A673 (cell line): ENCODE data around the gene ARMC8. TPM values are rescaled to one million over a fixed set of nuclear protein-coding genes. Genes with fewer than 3 reads are reported as not detected.

Source experiments
- BruUV-seq: library from RNA; stranded (reverse); fragments of 400-500 nt; replicated peaks from 2 replicates; lab custom pipeline; 2021; lab: Mats Ljungman, UMichigan
- CTCF ChIA-PET: fragments of 300-600 bp; sonication (Branson Sonifier 250); formaldehyde crosslinking; loops from one replicate; lab custom pipeline; 2022; ENCODE audit warnings: antibody characterized with exemption; lab: Charles Lee
- POLR2A ChIA-PET: fragments of 300-600 bp; sonication (Branson Sonifier 250); formaldehyde crosslinking; loops from one replicate; lab custom pipeline; 2022; ENCODE audit warnings: antibody characterized with exemption; ENCODE audit not compliant: low non-redundant PET; lab: Charles Lee
- DNase-seq: peaks from one replicate; pipeline ENCODE4 v3.0.0-alpha.2; 2015; ENCODE audit warnings: low spot score
- H3K27ac ChIP-seq: fragments of 200-600 bp; sonication (generic); 2 replicates; pipeline ENCODE4 v1.5.1; 2016; ENCODE audit warnings: mixed run types, low read depth, mild to moderate bottlenecking, mixed read lengths, antibody characterized with exemption, low read length; ENCODE audit not compliant: poor library complexity, severe bottlenecking
- H3K27me3 ChIP-seq: fragments of 200-600 bp; sonication (generic); replicated peaks from 2 replicates; pipeline ENCODE4 v1.6.1; 2017; ENCODE audit warnings: mixed run types, low read depth, mild to moderate bottlenecking, mixed read lengths, antibody characterized with exemption, low read length; ENCODE audit not compliant: insufficient read depth, poor library complexity
- H3K36me3 ChIP-seq: fragments of 200-600 bp; sonication (generic); 2 replicates; pipeline ENCODE4 v1.6.1; 2016; ENCODE audit warnings: mixed run types, mild to moderate bottlenecking, mixed read lengths, antibody characterized with exemption, low read length; ENCODE audit not compliant: insufficient read depth, poor library complexity, severe bottlenecking
- H3K4me1 ChIP-seq: fragments of 200-600 bp; sonication (generic); 2 replicates; pipeline ENCODE4 v1.6.1; 2017; ENCODE audit warnings: mixed run types, mild to moderate bottlenecking, mixed read lengths, antibody characterized with exemption, low read length; ENCODE audit not compliant: insufficient read depth, poor library complexity, severe bottlenecking
- H3K4me3 ChIP-seq: fragments of 200-600 bp; sonication (generic); 2 replicates; pipeline ENCODE4 v1.5.1; 2016; ENCODE audit warnings: low read depth, mixed run types, mild to moderate bottlenecking, mixed read lengths, low read length; ENCODE audit not compliant: poor library complexity, severe bottlenecking
- H3K9me3 ChIP-seq: fragments of 200-600 bp; sonication (generic); 2 replicates; pipeline ENCODE4 v1.6.1; 2016; ENCODE audit warnings: mixed run types, low read depth, mild to moderate bottlenecking, mixed read lengths, antibody characterized with exemption, low read length; ENCODE audit not compliant: poor library complexity, severe bottlenecking
- EZH2 ChIP-seq: fragments of 200-600 bp; sonication (generic); IDR thresholded peaks from 2 replicates; pipeline ENCODE4 v1.6.1; 2017; ENCODE audit warnings: borderline replicate concordance, low read depth, mild to moderate bottlenecking, mixed read lengths, antibody characterized with exemption, low read length; ENCODE audit not compliant: poor library complexity, severe bottlenecking
- intact Hi-C: fragments of 100-400 bp; cut with micrococcal nuclease; formaldehyde crosslinking; loops from one replicate; pipeline ENCODE4 v1.10.0; 2022; ENCODE audit not compliant: unreplicated experiment
- total RNA-seq: library from RNA; stranded (reverse); gene quantifications from 2 replicates; pipeline ENCODE4 v1.2.3, GENCODE V29; 2021
- TF ChIP-seq, protein P1 (sequence below): fragments of 300-800, 200-600 bp; sonication (generic); conservative IDR thresholded peaks from 2 replicates; pipeline ENCODE4 v1.5.1; 2017; ENCODE audit warnings: low read depth, mild to moderate bottlenecking, antibody characterized with exemption, low read length, moderate library complexity, mixed read lengths

The ARMC8 gene
- total RNA-seq, 1 experiment from 2014 or later: 55.8 TPM

DNA sequence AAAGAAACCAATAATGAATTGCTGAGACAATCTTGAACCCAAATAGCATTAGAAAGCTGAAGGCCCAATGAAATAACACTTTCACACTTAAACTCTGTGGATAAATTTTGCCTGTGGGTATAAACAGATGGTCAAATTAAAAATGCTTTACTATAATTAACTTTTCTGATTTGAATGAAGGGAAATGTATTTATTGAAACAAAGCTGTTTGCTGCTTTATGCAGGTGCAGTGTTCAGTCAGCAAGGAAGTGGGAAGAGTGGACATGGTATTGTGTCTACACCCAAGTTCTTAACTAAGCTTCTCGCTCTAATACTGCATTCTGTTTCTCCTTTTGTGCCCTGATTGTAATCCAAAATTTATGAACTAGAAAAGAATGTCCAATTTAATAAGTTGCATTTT, 110.8 kb downstream of the ARMC8 start:
- Histone ChIP-seq H3K4me3 (no peak overlapping the region), H3K36me3 (no peaks in the 10 kb centered on the region), H3K9me3 (no peaks in the 10 kb centered on the region), H3K27ac (no peak overlapping the region), H3K4me1 (no peaks in the 10 kb centered on the region), H3K27me3 (no peaks in the 10 kb centered on the region)
- POLR2A ChIA-PET: no interaction called here
- DNase-seq: no peak
- BruUV-seq: no TSS peak
- CTCF ChIA-PET: no interaction called here
- intact Hi-C loops: no loop called here
- TF ChIP-seq, protein P1, sequence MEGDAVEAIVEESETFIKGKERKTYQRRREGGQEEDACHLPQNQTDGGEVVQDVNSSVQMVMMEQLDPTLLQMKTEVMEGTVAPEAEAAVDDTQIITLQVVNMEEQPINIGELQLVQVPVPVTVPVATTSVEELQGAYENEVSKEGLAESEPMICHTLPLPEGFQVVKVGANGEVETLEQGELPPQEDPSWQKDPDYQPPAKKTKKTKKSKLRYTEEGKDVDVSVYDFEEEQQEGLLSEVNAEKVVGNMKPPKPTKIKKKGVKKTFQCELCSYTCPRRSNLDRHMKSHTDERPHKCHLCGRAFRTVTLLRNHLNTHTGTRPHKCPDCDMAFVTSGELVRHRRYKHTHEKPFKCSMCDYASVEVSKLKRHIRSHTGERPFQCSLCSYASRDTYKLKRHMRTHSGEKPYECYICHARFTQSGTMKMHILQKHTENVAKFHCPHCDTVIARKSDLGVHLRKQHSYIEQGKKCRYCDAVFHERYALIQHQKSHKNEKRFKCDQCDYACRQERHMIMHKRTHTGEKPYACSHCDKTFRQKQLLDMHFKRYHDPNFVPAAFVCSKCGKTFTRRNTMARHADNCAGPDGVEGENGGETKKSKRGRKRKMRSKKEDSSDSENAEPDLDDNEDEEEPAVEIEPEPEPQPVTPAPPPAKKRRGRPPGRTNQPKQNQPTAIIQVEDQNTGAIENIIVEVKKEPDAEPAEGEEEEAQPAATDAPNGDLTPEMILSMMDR: no peak
- no peak for TF ChIP-seq EZH2

- POLR2A ChIA-PET: no interaction called here
- TSS peak; percentile 16 for BruUV-seq
- no peaks in the 10 kb centered on the region for H3K9me3 ChIP-seq
- no peaks in the 10 kb centered on the region for H3K4me1 ChIP-seq
- H3K27ac ChIP-seq: no peak overlapping the region
- H3K27me3 ChIP-seq: no peaks in the 10 kb centered on the region
- CTCF ChIA-PET: no interaction called here
- no peak for TF ChIP-seq EZH2
- TF ChIP-seq, protein P1: no peak
- no peak for DNase-seq
- intact Hi-C loops: no loop called here
- H3K4me3 ChIP-seq: no peak overlapping the region
- no peaks in the 10 kb centered on the region for H3K36me3 ChIP-seq
Measured at GRCh38 chr3:138300647-138301046, 113.5 kb downstream of the ARMC8 start.

GRCh38 chr3:138303474-138303873, 116.4 kb downstream of the ARMC8 start:
- TF ChIP-seq, protein P1: no peak
- no peak for TF ChIP-seq EZH2
- Histone ChIP-seq H3K4me1 (no peaks in the 10 kb centered on the region), H3K36me3 (no peaks in the 10 kb centered on the region), H3K27ac (no peak overlapping the region), H3K9me3 (peaks cover 6% of the 10 kb centered on the region), H3K27me3 (no peaks in the 10 kb centered on the region), H3K4me3 (no peak overlapping the region)
- intact Hi-C loops: no loop called here
- ChIA-PET POLR2A (no interaction called here), CTCF (no interaction called here)
- no peak for DNase-seq
- BruUV-seq: no TSS peak
